H1 (cell line): ENCODE measurements around the gene ACP4. TPM values are rescaled to one million over a fixed set of nuclear protein-coding genes. Genes with fewer than 3 reads are reported as not detected.

Experiments used
- CTCF ChIA-PET: fragments of 300-600 bp; sonication (Branson Sonifier 250); formaldehyde crosslinking; loops from one replicate; lab custom pipeline; 2021; ENCODE audit not compliant: partially characterized antibody; lab: Charles Lee
- POLR2A ChIA-PET: fragments of 300-600 bp; sonication (Branson Sonifier 250); formaldehyde crosslinking; loops from one replicate; lab custom pipeline; 2021; ENCODE audit warnings: inconsistent platforms; ENCODE audit not compliant: partially characterized antibody; lab: Charles Lee
- DNase-seq, 2 experiments: peaks; one replicate each; pipeline versions ENCODE4 v3.0.0 to v3.0.0-alpha.2; 2010 to 2022; ENCODE audit warnings: low spot score in 2 of 2, low read depth in 1 of 2, mixed read lengths in 1 of 2
- FAIRE-seq: peaks from 2 replicates; lab custom pipeline; 2011; peaks lifted over from hg19 to GRCh38; lab: Jason Lieb, UNC
- H2AFZ ChIP-seq: 2 replicates; pipeline ENCODE4 v1.8.1; 2012; ENCODE audit warnings: low read length, inconsistent platforms
- H2AK5ac ChIP-seq: 2 replicates; pipeline ENCODE4 v1.6.1; 2013; ENCODE audit warnings: low read depth, low read length
- H2BK120ac ChIP-seq: replicated peaks from 2 replicates; pipeline ENCODE3; 2013; ENCODE audit warnings: low read depth, low read length, inconsistent platforms
- H2BK12ac ChIP-seq: 2 replicates; pipeline ENCODE4 v1.6.1; 2013; ENCODE audit warnings: low read depth, low read length
- H2BK15ac ChIP-seq: 2 replicates; pipeline ENCODE4 v1.6.1; 2013; ENCODE audit warnings: low read length
- H2BK20ac ChIP-seq: 2 replicates; pipeline ENCODE4 v1.6.1; 2013; ENCODE audit warnings: low read length
- H2BK5ac ChIP-seq: 2 replicates; pipeline ENCODE4 v1.6.1; 2013; ENCODE audit warnings: low read depth, low read length
- H3K14ac ChIP-seq: 2 replicates; pipeline ENCODE4 v1.6.1; 2013; ENCODE audit warnings: inconsistent platforms; ENCODE audit not compliant: insufficient read length
- H3K18ac ChIP-seq: 2 replicates; pipeline ENCODE4 v1.6.1; 2013; ENCODE audit warnings: low read length; ENCODE audit errors: extremely low read depth
- H3K23ac ChIP-seq: 2 replicates; pipeline ENCODE4 v1.6.1; 2013; ENCODE audit warnings: inconsistent platforms; ENCODE audit not compliant: insufficient read length
- H3K23me2 ChIP-seq: 2 replicates; pipeline ENCODE4 v1.6.1; 2013; ENCODE audit warnings: low read depth, low read length
- H3K27ac ChIP-seq: 2 replicates; pipeline ENCODE4 v1.6.1; 2011; ENCODE audit warnings: low read depth, low read length, inconsistent platforms
- H3K27me3 ChIP-seq, 4 experiments: replicated peaks in 1 of 4; 1 replicate in 1 of 4; 2 replicates in 3 of 4; pipeline versions ENCODE4 v1.6.1 to v1.8.1; 2011 to 2013; ENCODE audit warnings: low read length in 3 of 4, mild to moderate bottlenecking in 3 of 4, inconsistent platforms in 2 of 4, mixed read lengths in 2 of 4, moderate library complexity in 1 of 4; ENCODE audit not compliant: control insufficient read depth in 3 of 4, insufficient read depth in 3 of 4; ENCODE audit errors: extremely low read depth in 1 of 4
- H3K36me3 ChIP-seq, 4 experiments: 2 replicates each; pipeline versions ENCODE4 v1.6.1 to v1.8.1; 2011 to 2013; ENCODE audit warnings: mild to moderate bottlenecking in 4 of 4, low read length in 3 of 4, moderate library complexity in 2 of 4, control low read depth in 1 of 4, inconsistent platforms in 1 of 4; ENCODE audit not compliant: insufficient read depth in 4 of 4, control insufficient read depth in 2 of 4
- H3K4ac ChIP-seq: replicated peaks from 2 replicates; pipeline ENCODE3; 2013; ENCODE audit warnings: low read length, low read depth, mixed read lengths, inconsistent platforms; ENCODE audit not compliant: insufficient read length
- H3K4me1 ChIP-seq, 4 experiments: replicated peaks in 1 of 4; 1 replicate in 1 of 4; 2 replicates in 3 of 4; pipeline versions ENCODE4 v1.6.1 to v1.8.1; 2011 to 2013; ENCODE audit warnings: low read length in 3 of 4, inconsistent platforms in 2 of 4, mixed read lengths in 1 of 4; ENCODE audit not compliant: insufficient read depth in 4 of 4, control insufficient read depth in 3 of 4
- H3K4me2 ChIP-seq, 2 experiments: 2 replicates each; pipeline versions ENCODE4 v1.6.1 to v1.8.1; 2011 to 2013; ENCODE audit warnings: low read depth in 2 of 2, low read length in 2 of 2, control low read depth in 1 of 2, inconsistent platforms in 1 of 2, mild to moderate bottlenecking in 1 of 2; ENCODE audit not compliant: insufficient read depth in 1 of 2
- H3K4me3 ChIP-seq, 4 experiments: fragments of 200-600, 300-600 bp in 1 of 4; sonication (generic), shearing (Covaris generic), sonication (Bioruptor Twin) in 1 of 4; 2 replicates each; pipeline versions ENCODE4 v1.5.1 to v1.8.1; 2011 to 2016; ENCODE audit warnings: low read length in 4 of 4, low read depth in 3 of 4, control low read depth in 2 of 4, inconsistent platforms in 2 of 4, mild to moderate bottlenecking in 2 of 4, mixed read lengths in 1 of 4, moderate library complexity in 1 of 4; ENCODE audit not compliant: insufficient read depth in 2 of 4; ENCODE audit errors: extremely low read depth in 1 of 4
- H3K56ac ChIP-seq: replicated peaks from 2 replicates; pipeline ENCODE3; 2013; ENCODE audit warnings: low read depth, mild to moderate bottlenecking, mixed read lengths, low read length, inconsistent platforms; ENCODE audit not compliant: insufficient read length
- H3K79me1 ChIP-seq: 2 replicates; pipeline ENCODE4 v1.6.1; 2013; ENCODE audit warnings: low read depth, low read length, control low read depth
- H3K79me2 ChIP-seq, 2 experiments: 2 replicates each; pipeline versions ENCODE4 v1.6.1 to v1.8.1; 2012 to 2013; ENCODE audit warnings: low read length in 2 of 2, mild to moderate bottlenecking in 2 of 2, inconsistent platforms in 1 of 2; ENCODE audit not compliant: insufficient read depth in 2 of 2, control insufficient read depth in 1 of 2
- H3K9ac ChIP-seq, 4 experiments: replicated peaks in 1 of 4; 1 replicate in 1 of 4; 2 replicates in 3 of 4; pipeline versions ENCODE4 v1.6.1 to v1.8.1; 2011 to 2013; ENCODE audit warnings: low read depth in 3 of 4, low read length in 3 of 4, control low read depth in 2 of 4, mild to moderate bottlenecking in 2 of 4, moderate library complexity in 2 of 4, inconsistent platforms in 1 of 4; ENCODE audit errors: extremely low read depth in 1 of 4
- H3K9me3 ChIP-seq, 2 experiments: 2 replicates each; pipeline versions ENCODE4 v1.6.1 to v1.8.1; 2012 to 2013; ENCODE audit warnings: mild to moderate bottlenecking in 2 of 2, moderate library complexity in 2 of 2, control low read depth in 1 of 2, inconsistent platforms in 1 of 2, low read depth in 1 of 2, low read length in 1 of 2, mixed read lengths in 1 of 2; ENCODE audit not compliant: insufficient read depth in 2 of 2
- H4K20me1 ChIP-seq, 2 experiments: replicated peaks in 1 of 2; 2 replicates each; pipeline versions ENCODE3 to v1.8.1; 2011 to 2013; ENCODE audit warnings: inconsistent platforms in 2 of 2, low read length in 2 of 2, mild to moderate bottlenecking in 1 of 2; ENCODE audit not compliant: insufficient read depth in 2 of 2, control insufficient read depth in 1 of 2
- H4K5ac ChIP-seq: 2 replicates; pipeline ENCODE4 v1.6.1; 2013; ENCODE audit warnings: low read length, low read depth, mixed read lengths, inconsistent platforms; ENCODE audit not compliant: insufficient read length
- H4K8ac ChIP-seq: 2 replicates; pipeline ENCODE4 v1.8.0; 2013; ENCODE audit warnings: mild to moderate bottlenecking, moderate library complexity, low read length, inconsistent platforms; ENCODE audit not compliant: insufficient read depth; ENCODE audit errors: extremely low read depth
- H4K91ac ChIP-seq: replicated peaks from 2 replicates; pipeline ENCODE3; 2013; ENCODE audit warnings: low read length, mixed read lengths, inconsistent platforms; ENCODE audit not compliant: insufficient read length
- CBX5 ChIP-seq: fragments of 300-800, 300-1000 bp; sonication (generic); IDR thresholded peaks from 2 replicates; pipeline ENCODE4 v1.7.1; 2016; ENCODE audit warnings: antibody characterized with exemption, low read length, low read depth
- CTBP2 ChIP-seq: IDR thresholded peaks from 2 replicates; pipeline ENCODE4 v1.7.0; 2011; ENCODE audit warnings: borderline replicate concordance, mild to moderate bottlenecking, moderate library complexity, mixed read lengths, low read length; ENCODE audit not compliant: insufficient read depth, insufficient read length
- EZH2 ChIP-seq: fragments of 200-600 bp; sonication (generic); IDR thresholded peaks from 2 replicates; pipeline ENCODE4 v1.7.1; 2012; ENCODE audit warnings: low read depth, mild to moderate bottlenecking, moderate library complexity, low read length, inconsistent platforms; ENCODE audit not compliant: severe bottlenecking
- GABPA ChIP-seq: IDR thresholded peaks from 2 replicates; pipeline ENCODE4 v1.6.1; 2011; ENCODE audit warnings: mild to moderate bottlenecking, low read length, moderate library complexity, borderline replicate concordance; ENCODE audit not compliant: insufficient read depth
- JUN ChIP-seq: IDR thresholded peaks from 2 replicates; pipeline ENCODE4 v1.6.1; 2011; ENCODE audit warnings: low read depth, mild to moderate bottlenecking, improper control_type of control experiment, low read length
- JUND ChIP-seq: IDR thresholded peaks from 2 replicates; pipeline ENCODE4 v1.6.1; 2011; ENCODE audit warnings: mild to moderate bottlenecking, improper control_type of control experiment, low read length
- MAFK ChIP-seq: IDR thresholded peaks from 2 replicates; pipeline ENCODE4 v1.6.1; 2012; ENCODE audit warnings: low read depth, mild to moderate bottlenecking, improper control_type of control experiment, low read length
- POLR2AphosphoS5 ChIP-seq: IDR thresholded peaks from 2 replicates; pipeline ENCODE4 v1.6.1; 2011; ENCODE audit warnings: low read depth, low read length
- POU5F1 ChIP-seq: IDR thresholded peaks from 2 replicates; pipeline ENCODE4 v1.6.1; 2011; ENCODE audit warnings: low read depth, mild to moderate bottlenecking, low read length, moderate library complexity
- RFX5 ChIP-seq: IDR thresholded peaks from 2 replicates; pipeline ENCODE4 v1.6.1; 2011; ENCODE audit warnings: low read depth, low read length, improper control_type of control experiment, borderline replicate concordance
- SIN3A ChIP-seq, 2 experiments: IDR thresholded peaks in 1 of 2; conservative IDR thresholded peaks in 1 of 2; 2 replicates each; pipeline ENCODE4 v1.6.1; 2011 to 2012; ENCODE audit warnings: low read length in 2 of 2, improper control_type of control experiment in 1 of 2, low read depth in 1 of 2, mild to moderate bottlenecking in 1 of 2
- SIX5 ChIP-seq: IDR thresholded peaks from 2 replicates; pipeline ENCODE4 v1.6.1; 2011; ENCODE audit warnings: mild to moderate bottlenecking, low read depth, low read length
- SP1 ChIP-seq: IDR thresholded peaks from 2 replicates; pipeline ENCODE4 v1.6.1; 2011; ENCODE audit warnings: low read depth, low read length
- SUZ12 ChIP-seq: fragments of 200-600 bp; sonication (generic); IDR thresholded peaks from 2 replicates; pipeline ENCODE4 v1.6.1; 2012; ENCODE audit warnings: mild to moderate bottlenecking, inconsistent platforms, low read length, moderate library complexity, mixed read lengths
- TAF7 ChIP-seq: optimal IDR thresholded peaks from 2 replicates; pipeline ENCODE3; 2011; ENCODE audit warnings: low read depth, mild to moderate bottlenecking, inconsistent platforms, low read length, moderate library complexity, borderline replicate concordance
- WGBS, 2 experiments: shearing (Covaris generic) in 1 of 2; methylation state at CpG; one replicate each; pipeline versions ENCODE4 v1.1.6 to v1.1.7; 2013 to 2015; ENCODE audit warnings: low lambda C conversion rate in 2 of 2, mixed read lengths in 2 of 2, inconsistent platforms in 1 of 2, low coverage in 1 of 2, missing lambda C conversion rate in 1 of 2; ENCODE audit not compliant: insufficient replicate concordance in 2 of 2, insufficient coverage in 1 of 2, insufficient read length in 1 of 2; ENCODE audit errors: extremely low coverage in 1 of 2, missing lambda C conversion rate in 1 of 2; 5-methylcytosine and 5-hydroxymethylcytosine counted together
- polyA plus RNA-seq, 7 experiments: library from polyadenylated mRNA; depleted of rRNA in 3 of 7; stranded (reverse) in 5 of 7; unstranded in 2 of 7; fragments of >200 nt in 5 of 7; fragments of 200-250 nt in 2 of 7; gene quantifications; 1 replicate in 5 of 7; 2 replicates in 1 of 7; 4 replicates in 1 of 7; pipeline versions ENCODE4 v1.2.1 to v1.2.3, GENCODE V29; 2011 to 2013; ENCODE audit warnings: missing spikeins in 2 of 7, mixed read lengths in 2 of 7
- total RNA-seq: library from RNA; stranded (reverse); fragmentation: NEBNext Ultra II Directional; extraction: Animal tissue kit (Norgen Biotek cat#: 25700); gene quantifications from 2 replicates; pipeline ENCODE4 v1.2.1, GENCODE V29; 2021

Gene ACP4
- total and polyA plus RNA-seq, 2 of the 8 experiments (the other 6 are each of a cell fraction or from before 2014, with no cell fraction given) = not detected

DNA sequence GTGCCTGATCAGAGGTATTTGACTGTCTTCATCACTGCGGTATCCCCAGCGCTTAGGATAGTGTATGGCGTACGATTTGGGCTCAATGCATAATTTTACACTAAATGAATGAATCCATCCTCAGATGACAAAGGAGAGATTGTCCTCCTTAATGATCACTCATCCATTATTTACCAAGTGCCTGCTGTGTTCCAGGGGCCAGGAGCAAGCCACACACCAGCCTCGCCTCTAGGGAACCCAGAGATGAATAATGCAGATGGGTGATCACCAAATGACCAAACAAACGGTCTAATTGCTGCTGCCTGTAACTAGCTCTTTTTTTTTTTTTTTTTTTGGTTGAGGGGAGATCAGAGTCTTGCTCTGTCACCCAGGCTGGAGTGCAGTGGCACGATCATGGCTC lies 25.8 kb upstream of the ACP4 start:
- Histone ChIP-seq H2BK12ac (no peak overlapping the region), H3K79me2 (no peaks in the 10 kb centered on the region), H2AK5ac (no peak overlapping the region), H4K8ac (no peak overlapping the region), H3K23me2 (no peaks in the 10 kb centered on the region), H2AFZ (no peak overlapping the region), H2BK20ac (no peak overlapping the region), H3K9ac (no peak overlapping the region), H3K9me3 (no peaks in the 10 kb centered on the region), H3K56ac (no peak overlapping the region), H3K4me3 (no peak overlapping the region), H3K36me3 (no peaks in the 10 kb centered on the region), H2BK15ac (no peak overlapping the region), H3K4ac (no peak overlapping the region), H3K18ac (no peak overlapping the region), H2BK5ac (no peak overlapping the region), H3K4me2 (no peak overlapping the region), H2BK120ac (no peak overlapping the region), H3K14ac (no peak overlapping the region), H3K27me3 (peaks cover 0 to 4% (median 0%) of the 10 kb centered on the region in 4 experiments; a peak in 1 of 7 replicates), H4K20me1 (no peaks in the 10 kb centered on the region), H3K27ac (no peak overlapping the region), H4K91ac (no peak overlapping the region), H3K79me1 (no peaks in the 10 kb centered on the region), H4K5ac (no peak overlapping the region), H3K4me1 (no peaks in the 10 kb centered on the region), H3K23ac (no peak overlapping the region)
- FAIRE-seq (peak; percentile 39), DNase-seq (no peak)
- WGBS, 2 experiments = 94% methylated on average over 7 of the region's 7 CpGs; no CpG with 5 or more reads in 1 of the 2 experiments
- ChIA-PET CTCF (no interaction called here), POLR2A (interaction anchor here (0.8 kb wide), 1 partner anchor 31 kb away, joined by 3 read pairs; no protein-coding TSS in a partner anchor)
- TF ChIP-seq POLR2AphosphoS5 = no peak
- TF ChIP-seq JUND = no peak
- no peak for TF ChIP-seq RFX5
- TF ChIP-seq CTBP2 = no peak
- no peak for TF ChIP-seq SP1
- no peak for TF ChIP-seq CBX5
- TF ChIP-seq POU5F1 = no peak
- TF ChIP-seq JUN = no peak
- TF ChIP-seq SIX5 = no peak
- TF ChIP-seq SIN3A (conservative IDR thresholded peaks at IDR 0.05 in 1 of 2, IDR thresholded peaks at IDR 0.05 in 1 of 2; ENCODE audit: low read depth in 1 of 2, low read length in 2 of 2) = no peak
- no peak for TF ChIP-seq GABPA
- no peak for TF ChIP-seq EZH2
- no peak for TF ChIP-seq TAF7
- TF ChIP-seq MAFK = no peak
- no peak for TF ChIP-seq SUZ12
